HEK293 (cell line): Measurements from ENCODE around the gene NFIX.
A peak's percentile ranks its signal among the peaks of the same experiment; 100 is the strongest.

ENCODE experiments used
- CTCF ChIA-PET: fragments of 350-600 bp; formaldehyde crosslinking; extraction: SDS; loops from one replicate; lab custom pipeline; 2021; ENCODE audit warnings: antibody characterized with exemption; lab: Yijun Ruan, JAX
- POLR2A ChIA-PET: fragments of 300-600 bp; formaldehyde crosslinking; extraction: SDS; loops from one replicate; lab custom pipeline; 2020; ENCODE audit warnings: antibody characterized with exemption, inconsistent platforms; lab: Yijun Ruan, JAX
- H3K27ac ChIP-seq: fragments of 200-500 bp; sonication (Bioruptor generic); 2 replicates; pipeline ENCODE4 v1.5.1; 2014; ENCODE audit warnings: low read depth, low read length, control low read depth, inconsistent platforms; ENCODE audit errors: extremely low read depth
- H3K36me3 ChIP-seq, 2 experiments: fragments of 200-500 bp in 1 of 2; sonication (Bioruptor generic) in 1 of 2; 1 replicate in 1 of 2; 2 replicates in 1 of 2; pipeline ENCODE4 v1.5.1; 2014 to 2017; ENCODE audit warnings: inconsistent platforms in 2 of 2, low read length in 2 of 2; ENCODE audit not compliant: control insufficient read depth in 2 of 2, insufficient read depth in 1 of 2
- H3K4me1 ChIP-seq: fragments of 200-500 bp; sonication (Bioruptor generic); 2 replicates; pipeline ENCODE4 v1.5.1; 2014; ENCODE audit warnings: mild to moderate bottlenecking, low read length, inconsistent platforms; ENCODE audit not compliant: control insufficient read depth, insufficient read depth
- H3K4me3 ChIP-seq: 2 replicates; pipeline ENCODE4 v1.5.1; 2011; ENCODE audit warnings: low read depth, mild to moderate bottlenecking, control low read depth, low read length, moderate library complexity
- H3K9me3 ChIP-seq: fragments of 200-500 bp; sonication (Bioruptor generic); 2 replicates; pipeline ENCODE4 v1.5.1; 2014; ENCODE audit warnings: low read depth, low read length, inconsistent platforms; ENCODE audit not compliant: control insufficient read depth, insufficient read depth
- EGR2 ChIP-seq: fragments of 450-650 bp; formaldehyde crosslinking; IDR thresholded peaks from 2 replicates; pipeline ENCODE4 v1.5.1; 2016; ENCODE audit warnings: low read depth, missing biosample characterization, missing genetic modification characterization
- KLF1 ChIP-seq: fragments of 450-650 bp; formaldehyde crosslinking; IDR thresholded peaks from 2 replicates; pipeline ENCODE4 v1.5.1; 2016; ENCODE audit warnings: missing biosample characterization, missing genetic modification characterization
- REST ChIP-seq: fragments of 450-650 bp; formaldehyde crosslinking; IDR thresholded peaks from 2 replicates; pipeline ENCODE4 v1.5.1; 2016; ENCODE audit warnings: missing biosample characterization, missing genetic modification characterization
- SCRT1 ChIP-seq: fragments of 450-650 bp; formaldehyde crosslinking; IDR thresholded peaks from 2 replicates; pipeline ENCODE4 v1.5.1; 2016; ENCODE audit warnings: missing biosample characterization, missing genetic modification characterization, borderline replicate concordance
- TCF7L2 ChIP-seq: IDR thresholded peaks from 2 replicates; pipeline ENCODE4 v1.6.1; 2011; ENCODE audit warnings: low read depth, mild to moderate bottlenecking, inconsistent platforms, low read length, moderate library complexity, borderline replicate concordance
- ZBTB1 ChIP-seq: fragments of 450-650 bp; formaldehyde crosslinking; IDR thresholded peaks from 2 replicates; pipeline ENCODE4 v1.5.1; 2016; ENCODE audit warnings: missing biosample characterization, missing genetic modification characterization
- ZBTB26 ChIP-seq: fragments of 450-650 bp; formaldehyde crosslinking; optimal IDR thresholded peaks from 2 replicates; pipeline ENCODE3; 2016; ENCODE audit warnings: missing biosample characterization, mild to moderate bottlenecking, missing genetic modification characterization
- ZFHX2 ChIP-seq: fragments of 450-650 bp; formaldehyde crosslinking; conservative IDR thresholded peaks from 2 replicates; pipeline ENCODE4 v1.5.1; 2016; ENCODE audit warnings: missing biosample characterization, missing genetic modification characterization
- ZNF114 ChIP-seq: fragments of 450-650 bp; formaldehyde crosslinking; IDR thresholded peaks from 2 replicates; pipeline ENCODE4 v1.5.0; 2017; ENCODE audit warnings: missing biosample characterization, missing genetic modification characterization
- ZNF138 ChIP-seq: fragments of 450-650 bp; formaldehyde crosslinking; IDR thresholded peaks from 2 replicates; pipeline ENCODE4 v1.5.1; 2016; ENCODE audit warnings: missing biosample characterization, missing genetic modification characterization, borderline replicate concordance
- ZNF146 ChIP-seq: fragments of 450-650 bp; formaldehyde crosslinking; IDR thresholded peaks from 2 replicates; pipeline ENCODE4 v1.5.1; 2016; ENCODE audit warnings: missing biosample characterization, missing genetic modification characterization
- ZNF239 ChIP-seq: fragments of 450-650 bp; formaldehyde crosslinking; IDR thresholded peaks from 2 replicates; pipeline ENCODE4 v1.5.1; 2016; ENCODE audit warnings: missing biosample characterization, missing genetic modification characterization
- ZNF623 ChIP-seq: fragments of 450-650 bp; formaldehyde crosslinking; IDR thresholded peaks from 2 replicates; pipeline ENCODE4 v1.5.1; 2016; ENCODE audit warnings: missing biosample characterization, missing genetic modification characterization
- ZSCAN16 ChIP-seq: fragments of 450-650 bp; formaldehyde crosslinking; IDR thresholded peaks from 2 replicates; pipeline ENCODE4 v1.5.1; 2016; ENCODE audit warnings: missing biosample characterization, missing genetic modification characterization
- TF ChIP-seq, protein P1 (sequence below): fragments of 450-650 bp; formaldehyde crosslinking; IDR thresholded peaks from 2 replicates; pipeline ENCODE4 v1.5.1; 2017; ENCODE audit warnings: missing biosample characterization, missing genetic modification characterization

Gene NFIX

GRCh38 chr19:13015361-13016223 lies 20.3 kb downstream of the NFIX start (continued):
- TF ChIP-seq ZNF146 (tag by site-specific recombination) (no peak), ZSCAN16 (tag by site-specific recombination) (no peak), ZNF138 (tag by site-specific recombination) (no peak), REST (tag by site-specific recombination) (no peak), ZBTB26 (tag by site-specific recombination) (no peak), SCRT1 (tag by site-specific recombination) (peak; percentile 66; the same call in 1 of the 2 replicates), TCF7L2 (no peak), ZNF623 (tag by site-specific recombination) (no peak)

GRCh38 chr19:13016245-13016627 lies 21.0 kb downstream of the NFIX start:
- Histone ChIP-seq H3K27ac (no peak overlapping the region), H3K36me3 (no peaks in the 10 kb centered on the region), H3K4me1 (peaks cover 9% of the 10 kb centered on the region), H3K4me3 (no peak overlapping the region), H3K9me3 (no peaks in the 10 kb centered on the region)
- CTCF ChIA-PET: interaction anchor here (0.6 to 6.6 kb wide), 7 partner anchors 15 to 416 kb away, joined by 3 to 40 read pairs (median 3); no protein-coding TSS in a partner anchor
- TF ChIP-seq, protein P1, sequence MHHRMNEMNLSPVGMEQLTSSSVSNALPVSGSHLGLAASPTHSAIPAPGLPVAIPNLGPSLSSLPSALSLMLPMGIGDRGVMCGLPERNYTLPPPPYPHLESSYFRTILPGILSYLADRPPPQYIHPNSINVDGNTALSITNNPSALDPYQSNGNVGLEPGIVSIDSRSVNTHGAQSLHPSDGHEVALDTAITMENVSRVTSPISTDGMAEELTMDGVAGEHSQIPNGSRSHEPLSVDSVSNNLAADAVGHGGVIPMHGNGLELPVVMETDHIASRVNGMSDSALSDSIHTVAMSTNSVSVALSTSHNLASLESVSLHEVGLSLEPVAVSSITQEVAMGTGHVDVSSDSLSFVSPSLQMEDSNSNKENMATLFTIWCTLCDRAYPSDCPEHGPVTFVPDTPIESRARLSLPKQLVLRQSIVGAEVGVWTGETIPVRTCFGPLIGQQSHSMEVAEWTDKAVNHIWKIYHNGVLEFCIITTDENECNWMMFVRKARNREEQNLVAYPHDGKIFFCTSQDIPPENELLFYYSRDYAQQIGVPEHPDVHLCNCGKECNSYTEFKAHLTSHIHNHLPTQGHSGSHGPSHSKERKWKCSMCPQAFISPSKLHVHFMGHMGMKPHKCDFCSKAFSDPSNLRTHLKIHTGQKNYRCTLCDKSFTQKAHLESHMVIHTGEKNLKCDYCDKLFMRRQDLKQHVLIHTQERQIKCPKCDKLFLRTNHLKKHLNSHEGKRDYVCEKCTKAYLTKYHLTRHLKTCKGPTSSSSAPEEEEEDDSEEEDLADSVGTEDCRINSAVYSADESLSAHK (tag by site-specific recombination): peak; percentile 80
- TF ChIP-seq ZNF239 (tag by site-specific recombination) (no peak), ZFHX2 (peak; percentile 72), EGR2 (tag by site-specific recombination) (peak; percentile 62), KLF1 (tag by site-specific recombination) (no peak), ZNF114 (no peak), ZBTB1 (tag by site-specific recombination) (no peak)
- POLR2A ChIA-PET: no interaction called here
